Measurements from ENCODE around the gene SH3BP5L. TPM values are rescaled to one million over a fixed set of nuclear protein-coding genes. Genes with fewer than 3 reads are reported as not detected.

Gene SH3BP5L
- total and polyA plus RNA-seq, 2 of the 8 experiments (the other 6 are each of a cell fraction or from before 2014, with no cell fraction given) = 20.2 to 28.4 TPM

DNA sequence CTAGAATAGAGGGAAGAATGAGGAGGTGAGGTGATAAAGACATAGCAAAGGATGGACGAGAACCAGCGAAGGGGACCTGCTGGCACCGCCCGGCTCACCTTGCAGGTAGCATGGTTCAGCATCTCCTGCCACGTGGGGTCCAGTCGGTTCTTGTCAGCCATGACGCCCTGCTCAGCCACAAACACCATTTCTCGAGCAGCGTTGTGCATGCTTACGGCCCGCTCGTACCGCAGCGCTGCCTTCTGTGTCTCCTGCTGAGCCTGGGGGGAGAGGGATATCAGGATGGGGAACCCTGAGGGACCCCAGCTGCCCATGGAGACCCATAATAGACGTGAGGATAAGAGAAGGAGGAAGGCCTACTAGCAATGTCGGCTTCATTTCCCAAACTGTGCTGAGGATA, 11.4 kb downstream of the SH3BP5L start:
- no peak overlapping the region for H4K5ac ChIP-seq (ENCODE audit: insufficient read length, low read depth, low read length)
- no peak overlapping the region for H2BK20ac ChIP-seq (ENCODE audit: low read length)
- WGBS, 2 experiments (ENCODE audit: extremely low coverage in 1 of 2, insufficient coverage in 1 of 2, insufficient read length in 1 of 2, insufficient replicate concordance in 2 of 2, low coverage in 1 of 2, low lambda C conversion rate in 2 of 2, missing lambda C conversion rate in 1 of 2) = 92% methylated on average over 16 of the region's 16 CpGs; no CpG with 5 or more reads in 1 of the 2 experiments
- DNase-seq (ENCODE audit: low read depth in 1 of 2, low spot score in 2 of 2) (no peak), FAIRE-seq (no peak)
- H3K79me1 ChIP-seq (ENCODE audit: low read depth, low read length) = peaks cover 9% of the 10 kb centered on the region; the same call in 1 of the 2 replicates
- no peak overlapping the region for H3K56ac ChIP-seq (replicated peaks; ENCODE audit: insufficient read length, low read depth, low read length)
- peaks cover 13 to 27% (median 23%) of the 10 kb centered on the region in 4 experiments for H3K36me3 ChIP-seq (ENCODE audit: control insufficient read depth in 2 of 4, insufficient read depth in 4 of 4, low read length in 3 of 4)
- no peak overlapping the region for H2BK120ac ChIP-seq (replicated peaks; ENCODE audit: low read depth, low read length)
- H3K27ac ChIP-seq (ENCODE audit: low read depth, low read length) = no peak overlapping the region
- H4K91ac ChIP-seq (replicated peaks; ENCODE audit: insufficient read length, low read length) = no peak overlapping the region
- peaks cover 0 to 5% (median 2%) of the 10 kb centered on the region in 4 experiments; a peak in 4 of 7 replicates for H3K4me1 ChIP-seq (replicated peaks in 1 of 4; ENCODE audit: control insufficient read depth in 3 of 4, insufficient read depth in 4 of 4, low read length in 3 of 4)
- no peak overlapping the region for H4K8ac ChIP-seq (ENCODE audit: extremely low read depth, insufficient read depth, low read length)
- no peaks in the 10 kb centered on the region for H3K23me2 ChIP-seq (ENCODE audit: low read depth, low read length)
- H3K79me2 ChIP-seq (ENCODE audit: control insufficient read depth in 1 of 2, insufficient read depth in 2 of 2, low read length in 2 of 2) = peaks cover 0 to 10% of the 10 kb centered on the region in 2 experiments; a peak in 2 of 4 replicates
- POLR2A ChIA-PET (ENCODE audit: partially characterized antibody) = no interaction called here
- no peaks in the 10 kb centered on the region for H3K9me3 ChIP-seq (ENCODE audit: insufficient read depth in 2 of 2, low read depth in 1 of 2, low read length in 1 of 2)
- no peak overlapping the region for H3K14ac ChIP-seq (ENCODE audit: insufficient read length)
- no peak overlapping the region for H3K9ac ChIP-seq (replicated peaks in 1 of 4; ENCODE audit: extremely low read depth in 1 of 4, low read depth in 3 of 4, low read length in 3 of 4)
- H2BK15ac ChIP-seq (ENCODE audit: low read length) = no peak overlapping the region
- H3K27me3 ChIP-seq (replicated peaks in 1 of 4; ENCODE audit: control insufficient read depth in 3 of 4, extremely low read depth in 1 of 4, insufficient read depth in 3 of 4, low read length in 3 of 4) = no peaks in the 10 kb centered on the region
- H3K4me2 ChIP-seq (ENCODE audit: insufficient read depth in 1 of 2, low read depth in 2 of 2, low read length in 2 of 2) = no peak overlapping the region
- no peak overlapping the region for H2AK5ac ChIP-seq (ENCODE audit: low read depth, low read length)
- H2BK5ac ChIP-seq (ENCODE audit: low read depth, low read length) = no peak overlapping the region
- CTCF ChIA-PET (ENCODE audit: partially characterized antibody) = no interaction called here
- H3K23ac ChIP-seq (ENCODE audit: insufficient read length) = no peak overlapping the region
- no peak overlapping the region for H2AFZ ChIP-seq (ENCODE audit: low read length)
- H3K4me3 ChIP-seq (ENCODE audit: extremely low read depth in 1 of 4, insufficient read depth in 2 of 4, low read depth in 3 of 4, low read length in 4 of 4) = no peak overlapping the region
- no peak overlapping the region for H2BK12ac ChIP-seq (ENCODE audit: low read depth, low read length)
- H3K4ac ChIP-seq (replicated peaks; ENCODE audit: insufficient read length, low read depth, low read length) = no peak overlapping the region
- no peak overlapping the region for H3K18ac ChIP-seq (ENCODE audit: extremely low read depth, low read length)
- peaks cover 0 to 4% of the 10 kb centered on the region in 2 experiments for H4K20me1 ChIP-seq (replicated peaks in 1 of 2; ENCODE audit: control insufficient read depth in 1 of 2, insufficient read depth in 2 of 2, low read length in 2 of 2)
- TF ChIP-seq CEBPB (IDR thresholded peaks at IDR 0.05; ENCODE audit: low read depth, low read length) (no peak), CBX8 (IDR thresholded peaks at IDR 0.05; ENCODE audit: borderline replicate concordance, low read depth, low read length) (no peak), EGR1 (IDR thresholded peaks at IDR 0.05; ENCODE audit: borderline replicate concordance, low read depth, low read length) (no peak), GTF2F1 (IDR thresholded peaks at IDR 0.05; ENCODE audit: borderline replicate concordance, low read depth, low read length) (no peak), POLR2AphosphoS5 (IDR thresholded peaks at IDR 0.05; ENCODE audit: low read depth, low read length) (no peak), BACH1 (IDR thresholded peaks at IDR 0.05; ENCODE audit: low read length) (no peak), JUND (IDR thresholded peaks at IDR 0.05; ENCODE audit: low read length) (no peak), JUN (IDR thresholded peaks at IDR 0.05; ENCODE audit: low read depth, low read length) (no peak), KDM5A (IDR thresholded peaks at IDR 0.05; ENCODE audit: low read length) (no peak), SP1 (IDR thresholded peaks at IDR 0.05; ENCODE audit: low read depth, low read length) (no peak), SP2 (IDR thresholded peaks at IDR 0.05; ENCODE audit: low read length) (no peak), GABPA (IDR thresholded peaks at IDR 0.05; ENCODE audit: borderline replicate concordance, insufficient read depth, low read length) (no peak)
- TF ChIP-seq, protein P1, sequence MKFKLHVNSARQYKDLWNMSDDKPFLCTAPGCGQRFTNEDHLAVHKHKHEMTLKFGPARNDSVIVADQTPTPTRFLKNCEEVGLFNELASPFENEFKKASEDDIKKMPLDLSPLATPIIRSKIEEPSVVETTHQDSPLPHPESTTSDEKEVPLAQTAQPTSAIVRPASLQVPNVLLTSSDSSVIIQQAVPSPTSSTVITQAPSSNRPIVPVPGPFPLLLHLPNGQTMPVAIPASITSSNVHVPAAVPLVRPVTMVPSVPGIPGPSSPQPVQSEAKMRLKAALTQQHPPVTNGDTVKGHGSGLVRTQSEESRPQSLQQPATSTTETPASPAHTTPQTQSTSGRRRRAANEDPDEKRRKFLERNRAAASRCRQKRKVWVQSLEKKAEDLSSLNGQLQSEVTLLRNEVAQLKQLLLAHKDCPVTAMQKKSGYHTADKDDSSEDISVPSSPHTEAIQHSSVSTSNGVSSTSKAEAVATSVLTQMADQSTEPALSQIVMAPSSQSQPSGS (IDR thresholded peaks at IDR 0.05; ENCODE audit: low read length) = no peak

All from H1 (cell line).